Renal cortical epithelial cell (primary cell): ENCODE measurements around the gene SMIM22. TPM values are rescaled to one million over a fixed set of nuclear protein-coding genes. Genes with fewer than 3 reads are reported as not detected.
A peak's percentile ranks its signal among the peaks of the same experiment; 100 is the strongest.

Source experiments
- DNase-seq: peaks from one replicate; pipeline ENCODE4 v3.0.0-alpha.2; 2011; ENCODE audit warnings: low read depth
- total RNA-seq: library from RNA; depleted of rRNA; stranded (reverse); fragments of >200 nt; gene quantifications from 2 replicates; pipeline ENCODE4 v1.2.3, GENCODE V29; 2014

The SMIM22 gene
- total RNA-seq, 1 donor from 2014 or later, result not detected

DNA sequence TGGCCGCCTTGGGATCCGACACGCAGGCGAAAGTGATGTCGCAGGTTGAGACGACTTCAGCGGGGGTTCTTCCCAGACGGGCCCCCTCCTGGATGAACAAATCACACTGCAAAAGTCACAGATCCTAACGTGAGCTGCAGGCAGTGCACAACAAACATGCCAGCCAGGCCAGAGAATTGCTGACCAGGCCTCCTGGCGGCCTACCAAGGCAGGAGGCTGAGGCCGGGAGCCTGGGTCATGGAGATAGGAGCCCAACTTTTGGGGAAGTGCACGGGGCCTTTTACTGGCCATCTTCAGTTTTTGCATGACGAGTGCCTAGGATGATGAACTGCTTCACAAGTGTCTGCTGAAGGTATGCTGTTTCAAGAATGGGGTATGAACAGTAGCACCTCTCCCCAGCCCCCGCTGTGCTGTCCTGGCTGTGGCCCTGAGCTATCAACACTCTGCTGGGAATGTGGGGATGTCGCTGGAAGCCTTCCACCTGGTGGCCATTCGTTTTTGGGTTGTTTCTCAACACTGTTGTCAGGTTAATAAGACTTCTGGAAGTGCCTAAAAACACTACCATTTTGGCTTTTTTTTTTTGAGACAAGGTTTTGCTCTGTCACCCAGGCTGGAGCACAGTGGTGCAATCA lies 19.5 kb downstream of the SMIM22 start:
- no peak for DNase-seq

DNA sequence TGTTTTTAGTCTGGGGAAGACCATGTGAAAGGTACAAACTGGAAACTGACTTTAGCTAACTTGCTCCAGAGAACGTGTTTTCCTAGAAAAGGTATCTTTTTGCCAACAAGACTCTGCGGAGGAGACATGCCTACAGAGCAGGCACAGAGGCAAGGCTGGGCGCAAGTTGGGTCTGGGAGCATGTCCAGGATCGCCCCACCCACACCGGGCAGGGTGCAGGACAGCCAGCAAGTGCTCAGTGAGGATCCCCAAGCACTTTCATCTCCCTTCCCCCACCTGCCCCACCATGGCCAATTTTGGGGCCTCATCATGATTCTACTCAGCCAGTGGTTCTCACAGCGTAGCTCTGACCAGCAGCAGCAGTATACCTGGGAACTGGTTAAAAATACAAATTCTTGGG lies 25.5 kb downstream of the SMIM22 start:
- DNase-seq, result no peak

DNA sequence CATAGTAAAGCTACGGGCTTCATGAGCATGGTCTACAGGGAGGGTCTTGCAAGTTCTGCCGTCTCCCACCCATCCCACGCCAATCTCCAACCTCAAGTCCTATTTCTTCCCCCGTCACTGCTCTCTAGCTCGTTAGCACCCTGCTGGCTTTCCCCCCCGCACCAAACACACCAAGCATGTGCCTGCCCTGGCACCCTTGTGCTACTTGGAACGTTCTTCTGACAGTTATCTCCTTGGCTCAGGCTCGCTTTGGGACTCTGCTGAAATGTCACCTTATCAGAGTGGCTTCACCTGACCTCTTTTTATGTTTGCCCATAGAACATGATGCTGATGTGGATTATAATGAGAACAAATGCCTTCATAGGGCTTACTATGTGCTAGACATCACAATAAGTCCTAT lies 30.0 kb downstream of the SMIM22 start:
- DNase-seq, result no peak

DNA sequence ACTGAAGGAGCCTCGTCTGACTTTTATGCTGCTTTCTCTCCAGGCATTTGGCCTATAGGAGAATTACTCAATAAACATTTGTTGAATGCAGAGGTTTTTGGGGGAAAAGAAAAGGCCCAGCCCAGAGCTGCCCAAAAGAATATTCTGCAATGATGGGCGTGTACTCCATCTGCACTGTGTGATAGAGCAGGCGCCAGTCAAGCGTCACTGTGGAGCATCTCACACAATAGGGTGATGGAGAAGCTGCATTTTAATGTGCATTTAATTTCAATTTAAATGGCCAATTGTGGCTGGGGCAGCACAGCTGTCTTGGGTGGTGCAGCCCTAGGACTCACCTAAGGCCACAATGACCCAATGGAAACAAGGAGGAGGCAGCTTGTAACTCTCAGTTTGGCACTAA lies 31.4 kb downstream of the SMIM22 start:
- no peak for DNase-seq

DNA sequence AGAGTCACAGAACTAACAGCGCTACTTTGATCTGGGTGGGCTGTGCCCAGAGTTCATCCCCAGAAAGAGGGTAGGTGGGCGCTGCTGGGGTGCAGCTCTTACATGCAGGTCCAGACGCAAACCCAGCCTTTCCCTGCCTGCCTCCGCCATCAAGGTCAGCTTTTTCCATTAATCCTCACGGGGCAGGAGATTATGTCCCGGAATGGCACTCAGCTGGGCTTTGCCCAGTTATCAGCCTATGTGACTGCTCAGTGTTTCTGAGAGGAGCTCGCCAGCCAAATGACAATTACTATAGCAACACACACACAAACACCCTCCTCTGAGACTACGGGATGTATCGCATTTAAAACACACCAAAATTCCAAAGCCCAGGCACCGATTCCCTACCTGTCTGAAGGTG lies 31.8 kb downstream of the SMIM22 start:
- no peak for DNase-seq

DNA sequence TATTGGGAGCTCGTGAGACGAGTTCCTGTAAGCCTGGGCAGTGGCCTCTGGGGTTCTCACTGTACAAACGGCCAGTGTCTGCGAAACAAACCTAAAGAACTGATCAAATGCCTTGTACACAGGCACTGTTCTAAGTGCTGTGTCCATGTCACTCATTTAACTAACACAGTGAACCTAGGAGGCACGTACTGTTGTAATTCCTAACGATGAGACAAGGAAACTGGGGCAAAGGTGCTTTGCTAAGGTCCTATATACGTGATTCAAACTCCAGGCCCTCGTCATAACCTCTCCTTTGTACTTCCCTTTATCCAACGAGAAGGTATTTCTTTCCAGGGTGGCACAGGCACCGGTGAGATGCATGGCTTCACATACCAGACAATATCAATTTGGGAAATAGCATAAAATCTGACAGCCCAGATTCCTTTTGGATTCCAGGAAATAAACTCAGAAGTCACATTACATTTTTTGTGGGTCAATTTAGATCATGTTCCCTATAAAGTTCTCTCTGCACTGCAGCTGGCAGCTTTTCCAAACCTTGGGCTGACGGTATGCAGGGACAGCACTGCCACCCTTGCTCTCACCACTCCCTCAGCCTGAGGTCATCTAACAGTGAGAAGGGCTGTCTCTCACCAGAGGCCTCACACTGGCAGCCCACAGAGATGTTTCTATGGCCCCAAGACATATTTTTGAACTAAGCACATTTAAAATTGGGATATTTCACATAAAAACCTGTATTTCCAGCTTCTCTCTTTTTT lies 33.6 kb downstream of the SMIM22 start:
- DNase-seq, result no peak

DNA sequence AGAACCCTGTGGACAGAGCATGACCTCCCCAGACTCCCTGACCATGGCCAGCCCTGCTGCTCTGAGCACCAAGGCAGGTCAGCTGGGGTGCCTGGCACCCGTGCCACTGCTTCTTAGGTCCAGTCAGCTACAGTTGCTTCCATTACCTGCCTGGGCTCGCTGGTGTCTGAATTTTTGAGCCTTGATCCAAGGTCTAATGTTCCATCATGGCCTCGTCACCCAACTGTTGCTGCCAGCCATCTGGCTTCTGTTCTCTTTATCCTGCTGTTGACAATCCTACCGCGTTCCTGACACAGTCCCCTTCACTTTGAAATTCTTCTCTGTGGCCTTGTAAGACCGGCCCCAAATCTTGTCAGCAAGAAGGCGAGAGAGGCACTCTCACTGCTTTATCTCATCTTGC lies 35.2 kb downstream of the SMIM22 start:
- no peak for DNase-seq

DNA sequence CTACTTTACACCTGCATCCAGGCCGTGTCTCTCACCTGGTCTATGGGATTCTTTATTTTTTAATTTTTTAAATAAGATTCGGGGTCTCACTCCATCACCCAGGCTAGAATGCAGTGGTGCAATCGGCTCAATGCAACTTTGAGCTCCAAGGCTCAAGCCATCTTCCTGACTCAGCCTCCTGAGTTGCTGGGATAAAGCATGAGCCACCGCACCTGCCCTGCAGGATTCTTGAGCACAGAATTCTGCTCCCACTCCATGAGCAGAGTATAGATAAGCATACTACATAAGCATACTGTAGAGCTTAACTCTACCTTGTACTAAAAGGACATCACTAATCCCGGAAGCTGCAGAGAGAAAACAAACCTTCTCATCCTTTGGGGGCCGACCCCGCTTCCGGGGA lies 36.4 kb downstream of the SMIM22 start:
- DNase-seq, result no peak

DNA sequence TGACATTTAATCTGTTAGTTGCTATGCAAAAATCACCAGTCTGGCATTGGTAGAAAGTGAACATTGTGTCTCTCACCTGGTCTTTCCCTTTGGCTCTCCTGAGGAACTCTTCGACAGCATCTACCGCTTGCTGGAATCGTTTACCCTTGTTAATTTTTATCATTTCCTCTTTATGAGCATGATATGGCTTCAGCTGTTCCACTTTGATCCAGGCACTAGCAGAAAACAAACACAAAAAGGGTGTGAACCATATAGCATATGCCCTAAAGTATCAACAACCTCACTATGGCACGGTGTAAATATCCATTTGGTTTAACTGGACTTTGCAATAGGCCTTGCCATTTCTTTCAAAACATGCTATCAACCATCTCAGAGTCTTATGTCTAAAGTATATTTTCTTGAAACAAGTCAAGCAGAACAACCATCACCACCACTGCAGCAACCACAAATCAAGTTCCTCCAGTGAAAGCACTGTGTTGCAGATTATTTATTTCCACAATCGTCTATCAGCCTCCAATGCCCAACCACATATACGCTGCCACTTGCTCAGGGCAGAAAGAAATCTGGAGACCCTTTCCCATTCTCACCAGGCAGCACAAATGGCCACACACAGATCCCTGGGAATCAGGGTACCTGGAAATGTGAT lies 37.7 kb downstream of the SMIM22 start:
- peak; percentile 15 for DNase-seq

DNA sequence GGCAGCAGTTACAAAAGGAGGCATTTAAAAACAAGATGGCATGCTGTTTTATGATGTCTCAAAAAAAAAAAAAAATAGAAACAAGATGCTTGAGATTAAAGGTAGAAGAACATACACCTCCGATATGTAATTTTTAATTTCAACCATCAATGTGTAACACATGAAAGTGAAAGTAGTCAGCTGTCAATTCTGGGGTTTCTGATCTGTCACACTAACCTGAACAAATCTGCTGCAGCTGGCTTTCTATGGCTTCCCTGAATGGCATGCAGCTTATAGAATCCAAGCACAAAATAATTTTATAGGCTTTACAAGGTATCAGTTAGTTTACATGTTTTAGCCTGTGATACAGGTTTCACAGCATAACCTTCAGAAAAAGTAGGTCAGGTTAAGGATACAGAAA lies 38.4 kb downstream of the SMIM22 start:
- DNase-seq, result no peak

DNA sequence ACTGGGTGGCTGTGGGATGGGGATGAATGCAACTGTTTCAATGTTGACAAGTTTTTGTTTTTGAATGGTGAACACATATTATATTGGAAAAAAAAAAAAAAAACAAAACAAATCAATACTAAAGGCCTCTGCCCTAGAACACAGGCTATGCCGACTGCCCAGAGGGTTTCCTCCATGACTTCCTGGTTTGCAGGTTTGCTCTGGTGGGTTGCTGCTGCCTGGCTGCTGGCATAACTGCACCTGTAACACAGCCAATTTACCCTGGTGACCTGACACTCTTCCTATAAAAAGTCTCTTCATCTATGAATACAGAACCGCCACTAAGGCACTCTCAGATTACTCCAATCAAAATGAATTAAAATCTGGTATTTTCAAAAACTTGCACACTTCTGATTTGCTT lies 41.6 kb downstream of the SMIM22 start:
- no peak for DNase-seq

DNA sequence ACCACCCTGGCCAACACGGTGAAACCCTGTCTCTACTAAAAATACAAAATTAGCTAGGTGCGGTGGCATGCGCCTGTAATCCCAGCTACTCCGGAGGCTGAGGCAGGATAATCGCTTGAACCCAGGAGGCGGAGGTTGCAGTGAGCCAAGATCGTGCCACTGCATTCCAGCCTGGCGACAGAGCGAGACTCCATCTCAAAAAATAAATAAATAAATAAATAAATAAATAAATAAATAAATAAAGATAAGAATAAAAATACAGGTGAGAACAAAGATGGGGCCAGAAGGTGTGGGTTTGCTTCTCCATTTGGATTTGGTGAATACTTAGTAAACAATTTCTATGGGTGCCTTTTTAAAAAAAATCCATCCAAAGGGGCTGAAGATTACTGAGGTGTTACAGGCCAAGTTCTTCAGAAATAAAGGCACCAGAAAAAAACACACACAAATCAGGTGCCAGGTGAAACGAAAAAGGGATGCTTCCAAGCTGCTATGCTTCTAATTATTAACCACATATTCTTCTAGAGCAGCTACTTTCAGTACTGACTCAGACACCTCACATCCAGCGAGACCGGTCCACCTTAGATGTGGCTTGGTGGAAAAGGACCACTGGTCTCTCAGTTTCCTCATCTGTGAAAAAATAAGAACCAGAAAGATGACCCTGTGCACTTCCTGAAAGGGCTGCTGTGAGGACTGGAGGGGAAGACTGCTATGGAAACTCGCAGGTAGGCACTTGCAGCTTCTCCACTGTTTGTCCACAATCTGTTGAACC lies 42.7 kb downstream of the SMIM22 start:
- DNase-seq, result peak; percentile 45

DNA sequence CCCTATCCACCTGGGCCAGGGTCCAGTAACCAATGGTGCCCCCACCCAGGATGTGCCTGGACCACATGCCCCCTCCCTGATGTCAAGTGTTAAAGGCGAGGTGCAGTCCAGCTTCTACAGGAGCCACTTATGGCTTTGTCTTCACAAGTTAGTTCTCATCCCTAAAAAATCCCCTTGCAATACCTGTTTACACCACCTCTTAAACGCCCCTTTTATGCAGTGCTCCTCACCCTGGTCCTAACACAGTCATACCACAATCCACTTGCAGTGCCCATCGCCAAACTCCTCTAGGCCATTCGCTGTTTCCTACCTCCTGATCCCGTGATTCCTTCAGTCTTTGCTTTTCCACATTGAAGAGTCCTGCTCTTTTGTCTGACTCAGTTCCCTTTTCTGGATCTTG lies 44.8 kb downstream of the SMIM22 start:
- no peak for DNase-seq

DNA sequence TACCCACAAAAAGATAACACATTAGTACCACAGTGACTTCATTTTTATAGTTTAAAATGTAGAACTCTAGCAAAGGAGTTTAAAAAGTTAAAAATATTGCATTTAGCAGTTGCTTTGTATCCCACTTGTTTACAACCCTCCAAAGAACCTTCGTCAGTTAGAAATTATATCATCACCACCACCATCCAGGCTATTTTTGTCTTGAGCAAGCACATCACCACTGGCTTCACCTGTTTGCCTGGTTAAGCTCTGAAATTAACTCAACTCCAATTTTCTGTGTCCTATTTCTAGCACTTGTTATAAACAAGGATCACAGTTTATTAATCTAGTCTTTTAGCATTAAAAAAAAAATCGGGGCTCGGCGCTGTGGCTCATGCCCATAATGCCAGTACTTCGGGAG lies 45.8 kb downstream of the SMIM22 start:
- no peak for DNase-seq

Other genes with a start within 250 kb of the SMIM22 start
- 0.10 TPM in 1 of 2 replicates, not detected in the other for gene C16orf96, start 239.0 kb upstream of the SMIM22 start, total RNA-seq
- 1.2 and 7.4 TPM in 2 replicates for gene UBALD1, start 180.5 kb upstream of the SMIM22 start, total RNA-seq
- 17.9 and 77.4 TPM in 2 replicates for gene MGRN1, start 170.5 kb upstream of the SMIM22 start, total RNA-seq
- 30.9 and 49.2 TPM in 2 replicates for gene NUDT16L1, start 101.8 kb upstream of the SMIM22 start, total RNA-seq
- gene ANKS3, start 61.1 kb upstream of the SMIM22 start, total RNA-seq, result 27.1 and 34.6 TPM in 2 replicates
- 1.0 and 1.7 TPM in 2 replicates for gene DNAAF8, start 60.8 kb upstream of the SMIM22 start, total RNA-seq
- gene ZNF500, start 28.2 kb upstream of the SMIM22 start, total RNA-seq, result 7.3 and 11.4 TPM in 2 replicates
- not detected in 2 replicates for gene SEPTIN12, start 7.0 kb upstream of the SMIM22 start, total RNA-seq
- 16.3 and 24.5 TPM in 2 replicates for gene ROGDI, start 7.3 kb downstream of the SMIM22 start, total RNA-seq
- 57.1 and 106 TPM in 2 replicates for gene GLYR1, start 51.9 kb downstream of the SMIM22 start, total RNA-seq
- 18.2 and 33.1 TPM in 2 replicates for gene UBN1, start 52.1 kb downstream of the SMIM22 start, total RNA-seq
- 17.0 and 35.4 TPM in 2 replicates for gene PPL, start 141.8 kb downstream of the SMIM22 start, total RNA-seq
- gene SEC14L5, start 163.0 kb downstream of the SMIM22 start, total RNA-seq, result 0.10 TPM in 1 of 2 replicates, not detected in the other
- 12.5 and 20.2 TPM in 2 replicates for gene NAGPA, start 238.6 kb downstream of the SMIM22 start, total RNA-seq